Measurements from ENCODE around the gene TJP1. TPM values are rescaled to one million over a fixed set of nuclear protein-coding genes. Genes with fewer than 3 reads are reported as not detected.

Gene TJP1
- polyA plus RNA-seq, 1 donor (not counting 4 experiments of a cell fraction or from before 2014, with no cell fraction given), result 54.7 TPM

GRCh38 chr15:29678504-29679034 lies 143.7 kb downstream of the TJP1 start:
- Histone ChIP-seq H3K9me1 (ENCODE audit: control insufficient read depth, extremely low read depth, insufficient read depth, low read length) (no peaks in the 10 kb centered on the region), H3K27me3 (ENCODE audit: control insufficient read depth, extremely low read depth, insufficient read depth, low read length) (no peaks in the 10 kb centered on the region), H3K27ac (ENCODE audit: control insufficient read depth, insufficient read depth, low read length) (no peak overlapping the region), H3K36me3 (ENCODE audit: control insufficient read depth in 2 of 2, extremely low read depth in 1 of 2, insufficient read depth in 2 of 2, low read length in 2 of 2) (no peaks in the 10 kb centered on the region), H3K4me3 (ENCODE audit: control insufficient read depth in 2 of 3, extremely low read depth in 1 of 3, insufficient read depth in 2 of 3, low read depth in 1 of 3, low read length in 3 of 3) (no peak overlapping the region), H3K9ac (ENCODE audit: control insufficient read depth, extremely low read depth, insufficient read depth, low read length) (no peak overlapping the region), H3K79me2 (ENCODE audit: control insufficient read depth, insufficient read depth, low read length) (no peaks in the 10 kb centered on the region), H4K20me1 (ENCODE audit: control insufficient read depth, extremely low read depth, insufficient read depth, low read length) (no peaks in the 10 kb centered on the region), H3K4me2 (ENCODE audit: control insufficient read depth, extremely low read depth, insufficient read depth, low read depth, low read length) (no peak overlapping the region), H3K4me1 (ENCODE audit: control insufficient read depth, extremely low read depth, insufficient read depth, low read length) (no peaks in the 10 kb centered on the region), H2AFZ (ENCODE audit: control insufficient read depth, low read length) (no peak overlapping the region), H3K9me3 (ENCODE audit: control insufficient read depth, low read depth, low read length) (no peaks in the 10 kb centered on the region)
- dilution Hi-C loops (cut with MboI; ENCODE audit: extremely low pct_ligation_motif_present, low sequenced_read_pairs), result no loop called here
- DNase-seq (ENCODE audit: low read depth, low spot score) (no peak), FAIRE-seq (no peak)
- no peak for TF ChIP-seq CTCF (optimal IDR thresholded peaks at IDR 0.05 in 1 of 3, IDR thresholded peaks at IDR 0.05 in 1 of 3, conservative IDR thresholded peaks at IDR 0.05 in 1 of 3; ENCODE audit: extremely low read depth in 1 of 3, insufficient read depth in 2 of 3, low read length in 3 of 3)
- TF ChIP-seq EZH2 (IDR thresholded peaks at IDR 0.05; ENCODE audit: low read length), result no peak

GRCh38 chr15:29677871-29678461 lies 144.3 kb downstream of the TJP1 start:
- Histone ChIP-seq H3K36me3 (ENCODE audit: control insufficient read depth in 2 of 2, extremely low read depth in 1 of 2, insufficient read depth in 2 of 2, low read length in 2 of 2) (no peaks in the 10 kb centered on the region), H3K4me2 (ENCODE audit: control insufficient read depth, extremely low read depth, insufficient read depth, low read depth, low read length) (no peak overlapping the region), H3K9me3 (ENCODE audit: control insufficient read depth, low read depth, low read length) (no peaks in the 10 kb centered on the region), H3K9ac (ENCODE audit: control insufficient read depth, extremely low read depth, insufficient read depth, low read length) (no peak overlapping the region), H3K4me1 (ENCODE audit: control insufficient read depth, extremely low read depth, insufficient read depth, low read length) (no peaks in the 10 kb centered on the region), H3K4me3 (ENCODE audit: control insufficient read depth in 2 of 3, extremely low read depth in 1 of 3, insufficient read depth in 2 of 3, low read depth in 1 of 3, low read length in 3 of 3) (no peak overlapping the region), H4K20me1 (ENCODE audit: control insufficient read depth, extremely low read depth, insufficient read depth, low read length) (no peaks in the 10 kb centered on the region), H3K27me3 (ENCODE audit: control insufficient read depth, extremely low read depth, insufficient read depth, low read length) (no peaks in the 10 kb centered on the region), H3K79me2 (ENCODE audit: control insufficient read depth, insufficient read depth, low read length) (no peaks in the 10 kb centered on the region), H3K27ac (ENCODE audit: control insufficient read depth, insufficient read depth, low read length) (no peak overlapping the region), H3K9me1 (ENCODE audit: control insufficient read depth, extremely low read depth, insufficient read depth, low read length) (no peaks in the 10 kb centered on the region), H2AFZ (ENCODE audit: control insufficient read depth, low read length) (no peak overlapping the region)
- no peak for TF ChIP-seq EZH2 (IDR thresholded peaks at IDR 0.05; ENCODE audit: low read length)
- TF ChIP-seq CTCF (optimal IDR thresholded peaks at IDR 0.05 in 1 of 3, IDR thresholded peaks at IDR 0.05 in 1 of 3, conservative IDR thresholded peaks at IDR 0.05 in 1 of 3; ENCODE audit: extremely low read depth in 1 of 3, insufficient read depth in 2 of 3, low read length in 3 of 3), result no peak
- DNase-seq (ENCODE audit: low read depth, low spot score), result no peak
- dilution Hi-C loops (cut with MboI; ENCODE audit: extremely low pct_ligation_motif_present, low sequenced_read_pairs), result no loop called here
- no peak for FAIRE-seq
